Calu3 (cell line): ENCODE data around the gene SRD5A1. TPM values are rescaled to one million over a fixed set of nuclear protein-coding genes. Genes with fewer than 3 reads are reported as not detected.

Experiments used
- BruUV-seq: library from RNA; stranded (reverse); fragments of 400-500 nt; replicated peaks from 2 replicates; lab custom pipeline; 2021; lab: Mats Ljungman, UMichigan
- CTCF ChIA-PET: fragments of 300-600 bp; sonication (Branson Sonifier 250); formaldehyde crosslinking; loops from one replicate; lab custom pipeline; 2022; ENCODE audit warnings: antibody characterized with exemption; lab: Charles Lee
- DNase-seq: peaks from one replicate; pipeline ENCODE4 v3.0.0; 2022
- H3K27ac Mint-ChIP-seq: one replicate; pipeline ENCODE4 v1.8.0; 2022; ENCODE audit warnings: mixed read lengths; ENCODE audit not compliant: unreplicated experiment
- H3K27me3 Mint-ChIP-seq: one replicate; pipeline ENCODE4 v1.8.0; 2022; ENCODE audit warnings: mixed read lengths; ENCODE audit not compliant: unreplicated experiment
- H3K36me3 Mint-ChIP-seq: one replicate; pipeline ENCODE4 v1.8.0; 2022; ENCODE audit warnings: mild to moderate bottlenecking, moderate library complexity, mixed read lengths; ENCODE audit not compliant: insufficient read depth, unreplicated experiment
- H3K4me1 Mint-ChIP-seq: one replicate; pipeline ENCODE4 v1.8.0; 2022; ENCODE audit warnings: mild to moderate bottlenecking, low read depth, mixed read lengths; ENCODE audit not compliant: unreplicated experiment
- H3K4me3 Mint-ChIP-seq: one replicate; pipeline ENCODE4 v1.8.0; 2022; ENCODE audit warnings: mild to moderate bottlenecking, low read depth, moderate library complexity, mixed read lengths; ENCODE audit not compliant: unreplicated experiment
- H3K9me3 Mint-ChIP-seq: one replicate; pipeline ENCODE4 v1.8.0; 2022; ENCODE audit warnings: low read depth, mixed read lengths; ENCODE audit not compliant: unreplicated experiment
- intact Hi-C: fragments of 100-400 bp; cut with micrococcal nuclease; formaldehyde crosslinking; loops from one replicate; pipeline ENCODE4 v1.10.0; 2022; ENCODE audit not compliant: unreplicated experiment
- total RNA-seq: library from RNA; stranded (reverse); gene quantifications from 2 replicates; pipeline ENCODE4 v1.2.3, GENCODE V29; 2022
- TF ChIP-seq, protein P1 (sequence below): fragments of 200-600 bp; IDR thresholded peaks from one replicate; pipeline ENCODE4 v1.8.0; 2022; ENCODE audit warnings: antibody characterized with exemption; ENCODE audit not compliant: unreplicated experiment

SRD5A1 gene
- total RNA-seq, 1 experiment from 2014 or later, result 15.6 TPM

DNA sequence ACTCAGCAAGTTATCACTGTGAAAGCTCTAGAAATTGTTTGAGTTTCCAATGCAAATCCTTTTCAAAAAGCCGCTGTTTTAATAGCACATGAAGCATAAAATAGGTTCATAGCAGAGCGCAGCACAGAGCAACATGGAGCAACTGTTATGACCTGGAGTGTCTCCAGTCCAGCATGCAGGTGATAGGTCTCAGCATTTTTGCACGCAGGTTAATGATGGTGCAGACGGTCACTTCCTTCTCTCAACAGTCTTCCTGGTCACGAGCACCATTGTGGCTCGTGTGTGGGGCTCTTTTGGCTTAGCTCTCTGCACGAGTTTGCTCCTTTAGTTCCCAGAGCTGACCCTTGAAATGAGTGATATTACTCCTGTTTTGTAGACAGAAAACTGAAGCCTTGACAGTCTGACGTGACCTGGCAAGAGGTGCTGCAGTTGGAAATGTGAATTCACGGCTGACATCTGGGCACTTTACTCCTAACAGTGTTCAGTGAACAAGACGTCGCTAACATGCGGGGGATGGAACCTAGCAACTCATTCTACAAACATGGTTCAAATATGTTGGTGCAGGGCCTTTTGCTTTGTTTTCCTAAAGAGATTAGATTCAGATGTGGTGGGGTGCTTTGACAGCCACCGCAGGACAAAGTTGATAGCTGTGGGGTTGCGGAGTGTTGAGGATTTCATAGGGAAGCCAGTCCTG, 90.0 kb downstream of the SRD5A1 start:
- peaks cover 8% of the 10 kb centered on the region for H3K36me3 Mint-ChIP-seq
- no peak for DNase-seq
- intact Hi-C loops, result no loop called here
- no peaks in the 10 kb centered on the region for H3K9me3 Mint-ChIP-seq
- CTCF ChIA-PET, result no interaction called here
- TF ChIP-seq, protein P1, sequence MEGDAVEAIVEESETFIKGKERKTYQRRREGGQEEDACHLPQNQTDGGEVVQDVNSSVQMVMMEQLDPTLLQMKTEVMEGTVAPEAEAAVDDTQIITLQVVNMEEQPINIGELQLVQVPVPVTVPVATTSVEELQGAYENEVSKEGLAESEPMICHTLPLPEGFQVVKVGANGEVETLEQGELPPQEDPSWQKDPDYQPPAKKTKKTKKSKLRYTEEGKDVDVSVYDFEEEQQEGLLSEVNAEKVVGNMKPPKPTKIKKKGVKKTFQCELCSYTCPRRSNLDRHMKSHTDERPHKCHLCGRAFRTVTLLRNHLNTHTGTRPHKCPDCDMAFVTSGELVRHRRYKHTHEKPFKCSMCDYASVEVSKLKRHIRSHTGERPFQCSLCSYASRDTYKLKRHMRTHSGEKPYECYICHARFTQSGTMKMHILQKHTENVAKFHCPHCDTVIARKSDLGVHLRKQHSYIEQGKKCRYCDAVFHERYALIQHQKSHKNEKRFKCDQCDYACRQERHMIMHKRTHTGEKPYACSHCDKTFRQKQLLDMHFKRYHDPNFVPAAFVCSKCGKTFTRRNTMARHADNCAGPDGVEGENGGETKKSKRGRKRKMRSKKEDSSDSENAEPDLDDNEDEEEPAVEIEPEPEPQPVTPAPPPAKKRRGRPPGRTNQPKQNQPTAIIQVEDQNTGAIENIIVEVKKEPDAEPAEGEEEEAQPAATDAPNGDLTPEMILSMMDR, result no peak
- peaks cover 49% of the 10 kb centered on the region for H3K4me1 Mint-ChIP-seq
- H3K4me3 Mint-ChIP-seq, result no peak overlapping the region
- H3K27me3 Mint-ChIP-seq, result no peaks in the 10 kb centered on the region
- no peak overlapping the region for H3K27ac Mint-ChIP-seq
- BruUV-seq, result no TSS peak

DNA sequence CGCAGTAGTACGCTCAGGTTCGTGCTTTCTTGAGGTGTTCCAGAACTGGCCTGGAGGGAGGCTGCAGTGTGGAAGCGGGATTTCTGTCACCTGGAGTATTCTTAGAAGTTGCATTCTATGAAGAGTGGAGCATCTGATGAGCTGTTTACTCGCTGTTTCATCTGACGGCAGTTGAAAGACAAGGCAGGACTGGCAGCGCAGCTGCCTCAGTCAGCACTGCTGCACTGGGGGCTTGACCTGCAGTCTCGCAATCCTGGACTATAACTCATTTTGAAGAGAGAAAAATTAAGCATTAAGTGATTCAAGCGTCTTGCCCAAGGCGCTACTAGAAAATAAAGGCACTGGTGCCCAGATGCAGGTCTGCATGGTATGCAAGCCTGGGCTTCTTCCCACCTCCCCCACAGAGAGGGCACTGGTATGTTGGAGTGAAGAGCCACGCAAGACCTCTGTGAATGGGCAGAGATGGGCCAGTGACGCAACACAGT, 90.6 kb downstream of the SRD5A1 start:
- no peak overlapping the region for H3K4me3 Mint-ChIP-seq
- CTCF ChIA-PET, result no interaction called here
- H3K9me3 Mint-ChIP-seq, result no peaks in the 10 kb centered on the region
- no peak for DNase-seq
- intact Hi-C loops, result no loop called here
- no peaks in the 10 kb centered on the region for H3K27me3 Mint-ChIP-seq
- peaks cover 8% of the 10 kb centered on the region for H3K36me3 Mint-ChIP-seq
- H3K4me1 Mint-ChIP-seq, result peaks cover 43% of the 10 kb centered on the region
- H3K27ac Mint-ChIP-seq, result no peak overlapping the region
- TF ChIP-seq, protein P1, result no peak
- no TSS peak for BruUV-seq

Other genes with a start within 250 kb of the SRD5A1 start
- not detected in 2 replicates for gene UBE2QL1, start 184.6 kb upstream of the SRD5A1 start, total RNA-seq
- 90.7 and 91.2 TPM in 2 replicates for gene NSUN2, start 396 bp upstream of the SRD5A1 start, total RNA-seq
- gene TENT4A, start 80.0 kb downstream of the SRD5A1 start, total RNA-seq, result 34.4 and 39.9 TPM in 2 replicates